GM18519 (cell line): ENCODE data around the gene RUNX1.

Experiments used
- ATAC-seq: cut with Tn5 transposase; IDR thresholded peaks from one replicate; pipeline ENCODE4 v1.9.1; 2021; ENCODE audit warnings: mild to moderate bottlenecking, moderate library complexity; ENCODE audit not compliant: unreplicated experiment, low FRiP score

Gene RUNX1

GRCh38 chr21:35021546-35021945 lies 27.6 kb downstream of the RUNX1 start:
- no peak for ATAC-seq

DNA sequence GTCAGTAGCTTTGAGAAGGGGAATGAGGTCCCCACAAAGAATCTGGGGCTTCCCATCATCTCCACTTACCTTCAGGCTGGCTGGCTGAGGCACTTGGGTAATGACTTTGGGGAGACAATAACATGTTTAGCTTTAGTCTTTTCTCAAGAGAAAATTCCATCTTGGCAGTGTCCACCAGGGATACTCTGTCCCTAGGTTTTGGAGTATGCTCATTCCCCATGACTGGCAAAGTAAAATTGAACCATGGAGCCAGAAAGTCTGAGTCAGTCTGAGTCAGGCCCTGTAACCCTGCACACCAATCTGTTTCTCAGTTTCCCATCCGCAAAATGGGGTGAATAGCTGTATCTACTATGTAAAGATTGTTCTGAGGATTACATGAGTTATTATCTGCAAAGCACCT lies 28.2 kb downstream of the RUNX1 start:
- no peak for ATAC-seq

DNA sequence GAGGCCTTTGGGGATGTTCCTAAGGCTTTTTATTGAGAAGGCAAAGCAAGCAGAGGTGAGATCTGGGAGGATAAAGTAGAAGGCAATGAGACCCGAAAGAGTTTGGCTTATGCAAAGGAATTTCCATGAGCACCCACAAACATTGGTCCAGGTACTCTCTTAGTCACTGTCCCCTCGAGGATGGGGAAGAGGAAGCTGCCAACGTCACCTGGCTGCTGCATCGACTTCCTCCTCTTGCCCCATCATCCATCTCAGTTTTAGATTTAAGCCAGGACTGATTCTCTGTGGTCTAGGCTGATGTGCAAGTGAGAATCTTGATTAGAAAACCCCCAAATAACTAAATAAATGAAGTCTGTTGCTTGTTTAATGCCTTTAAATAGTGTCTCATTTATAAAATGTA lies 28.7 kb downstream of the RUNX1 start:
- ATAC-seq = no peak

DNA sequence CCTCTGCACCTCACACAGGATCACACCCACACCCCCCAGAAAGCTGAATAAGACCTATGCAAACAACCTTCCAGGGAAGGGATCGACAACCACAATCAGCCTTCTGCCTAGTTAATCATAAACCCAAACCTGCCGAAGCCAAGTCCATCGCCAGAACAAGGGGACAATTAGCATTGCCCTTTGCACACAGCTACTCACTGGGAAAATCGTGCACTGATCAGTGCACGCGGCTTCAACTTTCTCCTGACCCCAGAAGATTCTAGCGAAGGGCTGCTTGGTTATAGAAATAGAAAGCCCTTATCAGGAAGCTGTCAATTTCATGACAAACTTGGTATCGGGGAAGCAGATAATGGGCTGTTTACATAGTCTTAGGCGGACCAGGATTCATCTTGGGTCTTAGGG lies 29.5 kb downstream of the RUNX1 start:
- no peak for ATAC-seq

DNA sequence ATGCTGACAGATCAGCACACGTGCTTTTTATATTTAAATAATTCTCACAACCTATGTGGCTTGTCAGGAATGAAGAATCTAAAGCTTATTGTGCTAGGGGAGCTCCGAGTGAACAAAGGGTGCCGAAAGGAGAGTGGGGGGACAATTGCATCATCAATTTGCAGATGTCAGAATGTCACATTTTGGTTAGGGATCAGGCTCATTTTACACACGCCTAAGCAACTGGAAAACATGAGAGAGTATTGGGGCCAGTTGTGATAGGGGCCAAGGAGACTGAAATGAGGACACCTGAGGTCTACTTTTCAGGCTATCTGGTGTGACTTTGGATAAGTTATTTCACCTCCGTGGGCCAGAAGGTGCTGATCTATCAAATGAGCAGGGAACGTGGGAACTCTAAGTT lies 31.8 kb downstream of the RUNX1 start:
- ATAC-seq = no peak

DNA sequence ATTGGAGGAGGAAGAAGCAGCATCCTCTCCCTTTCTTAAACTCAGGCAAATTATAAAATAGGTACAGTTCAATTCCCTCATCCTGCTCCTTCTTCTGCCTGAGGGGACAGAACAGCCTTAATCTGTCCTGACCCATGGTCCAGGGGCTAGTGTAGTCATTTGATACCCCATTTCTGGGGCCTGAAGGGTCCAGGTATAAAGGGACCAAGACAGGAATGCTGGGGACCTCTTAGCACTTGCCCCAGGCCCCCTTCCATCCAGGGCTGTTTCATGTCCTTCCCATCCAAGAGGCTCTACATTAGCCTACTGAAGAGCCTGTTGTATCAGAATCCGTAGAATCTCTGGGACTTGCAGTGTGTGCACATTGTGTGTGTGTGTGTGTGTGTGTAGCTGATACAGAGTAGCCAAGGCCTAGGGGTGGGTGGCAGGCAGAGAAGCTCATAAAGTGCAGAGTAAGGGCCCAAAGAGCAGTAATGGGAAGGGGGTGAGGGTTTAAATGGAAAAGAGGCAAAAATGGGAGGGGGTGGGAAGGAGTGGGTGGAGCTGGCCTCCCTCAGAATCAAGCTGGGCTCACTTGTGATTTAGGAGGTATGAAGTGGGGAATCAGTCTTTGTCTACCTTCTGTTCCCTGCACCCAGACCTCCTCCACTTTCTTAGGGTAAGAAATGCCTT lies 32.4 kb downstream of the RUNX1 start:
- ATAC-seq = no peak

- ATAC-seq = no peak
Observed at GRCh38 chr21:35016071-35016470, 33.0 kb downstream of the RUNX1 start.

GRCh38 chr21:35015435-35016024 lies 33.6 kb downstream of the RUNX1 start:
- ATAC-seq = no peak

- no peak for ATAC-seq
Observed at GRCh38 chr21:35014302-35015041, 34.6 kb downstream of the RUNX1 start.

- ATAC-seq = no peak
Observed at GRCh38 chr21:35011681-35012080, 37.4 kb downstream of the RUNX1 start.

GRCh38 chr21:35010447-35010846 lies 38.7 kb downstream of the RUNX1 start:
- ATAC-seq = no peak

GRCh38 chr21:35007348-35007747 lies 41.8 kb downstream of the RUNX1 start:
- ATAC-seq = no peak

DNA sequence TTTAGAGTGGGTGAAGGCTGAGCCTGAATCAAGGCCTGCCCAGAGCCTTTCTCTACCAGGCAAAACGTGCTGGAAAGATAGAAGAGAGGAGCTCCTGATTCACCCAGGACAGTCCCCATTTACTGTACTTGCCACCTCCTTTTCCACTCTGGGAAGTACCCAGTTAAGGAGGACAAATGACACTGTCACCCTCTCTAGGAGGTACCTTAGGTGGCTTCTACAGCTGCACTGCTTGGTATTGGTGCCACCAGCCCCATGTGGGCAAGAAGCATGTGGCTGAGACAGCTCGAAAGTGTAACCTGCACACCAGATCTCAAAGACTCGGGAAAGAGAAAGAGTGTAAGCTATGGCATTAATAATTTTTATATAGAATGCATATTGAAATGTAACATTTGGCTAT lies 42.3 kb downstream of the RUNX1 start:
- ATAC-seq = no peak

- ATAC-seq = no peak
Observed at GRCh38 chr21:35006248-35006647, 42.9 kb downstream of the RUNX1 start.

GRCh38 chr21:35005560-35006224 lies 43.4 kb downstream of the RUNX1 start:
- no peak for ATAC-seq

GRCh38 chr21:35005077-35005476 lies 44.0 kb downstream of the RUNX1 start:
- ATAC-seq = no peak

- ATAC-seq = no peak
Observed at GRCh38 chr21:35004314-35004713, 44.8 kb downstream of the RUNX1 start.

DNA sequence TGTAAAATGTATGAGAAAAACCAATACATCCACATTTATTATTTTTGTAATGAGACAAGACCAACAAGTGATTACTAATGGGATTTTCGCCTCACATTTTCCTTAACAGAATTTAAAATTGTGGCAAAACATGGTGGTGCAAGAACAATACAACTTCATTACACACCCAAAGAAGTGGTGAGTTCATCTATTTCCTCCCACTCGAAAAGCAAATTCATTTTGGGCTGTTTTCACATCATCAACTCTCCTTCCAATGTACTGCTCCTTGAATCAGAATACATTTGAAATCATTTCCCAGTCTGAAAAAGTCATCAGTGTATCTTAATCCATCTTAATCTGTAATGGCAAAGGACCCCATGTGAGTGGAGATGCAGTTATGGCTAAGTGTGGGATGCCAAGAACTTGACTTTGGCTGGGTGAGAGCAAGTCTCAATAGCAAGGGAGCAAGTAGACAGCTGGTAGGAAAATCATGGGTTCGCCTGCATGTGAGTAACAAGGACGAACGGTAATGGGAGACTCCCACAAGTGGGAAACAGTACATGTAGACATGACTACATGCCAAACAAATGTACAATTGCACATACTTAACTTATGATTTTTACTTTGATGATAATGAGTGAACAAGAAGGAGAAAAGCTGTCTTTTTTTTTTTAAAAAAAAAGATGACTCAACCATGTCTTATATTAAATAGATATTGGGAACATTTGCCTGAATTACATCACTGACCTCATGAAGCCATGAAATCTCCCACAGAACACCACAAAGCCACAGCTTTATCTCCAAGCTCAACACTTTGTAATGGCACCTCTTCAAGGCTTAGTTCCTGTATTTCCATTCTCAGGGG lies 46.0 kb downstream of the RUNX1 start:
- no peak for ATAC-seq

DNA sequence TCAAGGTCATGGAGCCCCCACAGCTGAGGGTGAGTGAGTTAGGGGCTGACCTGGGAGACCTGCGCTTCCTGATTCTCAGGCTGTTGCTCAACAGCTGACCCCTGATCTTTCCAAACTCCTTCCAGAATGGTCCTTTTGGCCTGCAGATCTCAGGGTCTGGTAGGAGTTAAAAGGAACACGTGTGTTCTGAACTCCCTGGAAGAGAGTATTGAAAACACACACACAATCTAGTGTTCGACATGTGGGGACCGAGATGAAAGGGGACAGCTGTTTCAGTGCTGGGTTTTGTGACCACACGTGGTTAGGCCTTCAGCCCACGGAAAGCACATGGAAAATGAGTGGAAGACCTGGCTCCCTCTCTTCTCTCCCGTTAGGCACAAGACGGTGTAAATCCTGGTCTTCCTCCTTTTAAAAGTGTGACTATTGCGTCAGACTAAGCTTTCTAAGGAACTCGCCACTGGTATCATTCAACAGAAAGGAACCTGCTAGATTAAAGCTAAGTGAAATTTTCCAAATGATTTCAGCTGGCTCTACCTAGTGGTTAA lies 49.6 kb downstream of the RUNX1 start:
- no peak for ATAC-seq

DNA sequence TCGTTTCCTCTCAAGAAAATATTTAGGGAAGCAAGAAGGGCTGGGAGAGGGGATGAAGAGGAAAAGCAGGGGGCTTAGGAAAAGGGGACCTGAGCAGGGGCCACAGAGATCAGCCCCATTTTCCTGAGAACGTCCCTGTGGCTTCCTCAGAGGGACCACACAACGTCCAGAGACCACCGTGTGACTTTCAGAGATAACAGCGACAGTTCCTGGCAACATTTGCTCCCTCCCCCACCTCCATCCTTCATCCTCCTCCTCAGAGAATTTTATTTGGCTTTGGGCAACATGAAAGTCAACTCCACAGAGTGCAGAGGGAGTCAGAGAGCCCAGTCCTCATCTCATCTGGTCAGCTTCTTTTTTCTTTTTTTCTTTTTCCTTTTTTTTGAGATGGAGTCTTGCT lies 50.9 kb downstream of the RUNX1 start:
- ATAC-seq = no peak
